ENCODE results near the gene PBXIP1. TPM values are rescaled to one million over a fixed set of nuclear protein-coding genes. Genes with fewer than 3 reads are reported as not detected.
A peak's percentile ranks its signal among the peaks of the same experiment; 100 is the strongest.

PBXIP1 gene
- total and polyA plus RNA-seq, 2 of the 13 experiments (the other 11 are each of a cell fraction or from before 2014, with no cell fraction given) = 16.3 to 31.9 TPM

- TF ChIP-seq MAF1 (CRISPR knock-in tag; IDR thresholded peaks at IDR 0.05; ENCODE audit: borderline replicate concordance) = no peak
- TF ChIP-seq ZNF256 (CRISPR knock-in tag; conservative IDR thresholded peaks at IDR 0.05) = peak; percentile 43; the same call in 1 of the 2 replicates
- TF ChIP-seq ZNF768 (CRISPR knock-in tag; IDR thresholded peaks at IDR 0.05) = 0 out of 2 replicates have a peak, but pooled peaks have one; percentile 11
- peak; percentile 81 for TF ChIP-seq ZNF687 (CRISPR knock-in tag; IDR thresholded peaks at IDR 0.05)
- TF ChIP-seq DBP (CRISPR knock-in tag; IDR thresholded peaks at IDR 0.05; ENCODE audit: not compliant biosample characterization) = no peak
- TF ChIP-seq LRRFIP1 (CRISPR knock-in tag; conservative IDR thresholded peaks at IDR 0.05) = no peak
- TF ChIP-seq SOX6 (IDR thresholded peaks at IDR 0.05) = no peak
- TF ChIP-seq SOX6 (CRISPR knock-in tag; IDR thresholded peaks at IDR 0.05) = peak; percentile 87
- 0 out of 2 replicates have a peak, but pooled peaks have one; percentile 57 for TF ChIP-seq ZNF317 (CRISPR knock-in tag; IDR thresholded peaks at IDR 0.05)
- 0 out of 2 replicates have a peak, but pooled peaks have one; percentile 39 for TF ChIP-seq BATF2 (CRISPR knock-in tag; IDR thresholded peaks at IDR 0.05)
- TF ChIP-seq TBP (CRISPR knock-in tag; IDR thresholded peaks at IDR 0.05) = no peak
- TF ChIP-seq HOXA3 (CRISPR knock-in tag; IDR thresholded peaks at IDR 0.05) = peak; percentile 77; the same call in 1 of the 2 replicates
- TF ChIP-seq IRF2 (CRISPR knock-in tag; IDR thresholded peaks at IDR 0.05) = no peak
- peak; percentile 64 for TF ChIP-seq AGO1 (IDR thresholded peaks at IDR 0.05; ENCODE audit: low read depth, low read length, poor library complexity, severe bottlenecking)
- peak; percentile 72 for TF ChIP-seq SALL1 (CRISPR knock-in tag; IDR thresholded peaks at IDR 0.05)
- TF ChIP-seq HNRNPUL1 (IDR thresholded peaks at IDR 0.05; ENCODE audit: low read depth, low read length) = 0 out of 2 replicates have a peak, but pooled peaks have one; percentile 44
- peak; percentile 76; the same call in 1 of the 2 replicates for TF ChIP-seq ARID5B (CRISPR knock-in tag; IDR thresholded peaks at IDR 0.05)
These were observed 45.0 kb upstream of the PBXIP1 start (continued) for GRCh38 chr1:155000726-155001424.
